Gastrocnemius medialis (tissue), 4 donors: ENCODE measurements around the gene ENTREP1.

Experiments
- POLR2A ChIP-seq, 2 donors: fragments of 450-650 bp; IDR thresholded peaks; one replicate each; pipeline ENCODE4 v1.6.1; 2017; ENCODE audit warnings: antibody characterized with exemption in 2 of 2, mild to moderate bottlenecking in 2 of 2, moderate library complexity in 2 of 2
- TF ChIP-seq, protein P1 (sequence below), 5 experiments: fragments of 450-650 bp in 3 of 5; fragments of 200-600 bp in 2 of 5; sonication (generic) in 2 of 5; IDR thresholded peaks in 4 of 5; conservative IDR thresholded peaks in 1 of 5; 1 replicate in 4 of 5; 2 replicates in 1 of 5; pipeline ENCODE4 v1.5.1; 2016 to 2019; ENCODE audit warnings: antibody characterized with exemption in 5 of 5, mild to moderate bottlenecking in 3 of 5, moderate library complexity in 3 of 5

DNA sequence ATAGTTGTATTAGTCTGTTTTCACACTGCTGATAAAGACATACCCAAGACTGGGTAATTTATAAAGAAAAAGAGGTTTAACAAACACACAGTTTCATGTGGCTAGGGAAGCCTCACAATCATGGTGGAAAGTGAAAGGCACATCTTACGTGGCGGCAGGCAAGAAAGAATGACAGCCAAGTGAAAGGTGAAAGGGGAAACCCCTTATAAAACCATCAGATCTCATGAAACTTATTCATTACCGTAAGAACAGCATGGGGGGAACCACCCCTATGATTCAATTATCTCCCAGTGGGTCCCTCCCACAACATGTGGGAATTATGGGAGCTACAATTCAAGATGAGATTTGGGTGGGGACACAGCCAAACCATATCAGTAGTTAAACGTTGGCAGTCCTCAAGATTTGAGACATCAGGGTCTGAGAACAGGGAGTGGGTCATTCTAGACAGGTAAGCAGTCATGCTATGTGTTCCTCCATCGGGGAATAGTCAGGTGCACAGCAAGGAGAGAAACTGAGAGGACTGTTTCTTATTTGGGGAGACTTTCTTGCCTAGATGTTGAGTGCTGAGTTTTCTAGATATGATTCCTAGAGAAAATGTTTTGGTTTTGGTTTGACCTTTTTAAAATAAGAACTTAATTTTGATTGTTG, 45.8 kb upstream of the ENTREP1 start:
- TF ChIP-seq, protein P1, sequence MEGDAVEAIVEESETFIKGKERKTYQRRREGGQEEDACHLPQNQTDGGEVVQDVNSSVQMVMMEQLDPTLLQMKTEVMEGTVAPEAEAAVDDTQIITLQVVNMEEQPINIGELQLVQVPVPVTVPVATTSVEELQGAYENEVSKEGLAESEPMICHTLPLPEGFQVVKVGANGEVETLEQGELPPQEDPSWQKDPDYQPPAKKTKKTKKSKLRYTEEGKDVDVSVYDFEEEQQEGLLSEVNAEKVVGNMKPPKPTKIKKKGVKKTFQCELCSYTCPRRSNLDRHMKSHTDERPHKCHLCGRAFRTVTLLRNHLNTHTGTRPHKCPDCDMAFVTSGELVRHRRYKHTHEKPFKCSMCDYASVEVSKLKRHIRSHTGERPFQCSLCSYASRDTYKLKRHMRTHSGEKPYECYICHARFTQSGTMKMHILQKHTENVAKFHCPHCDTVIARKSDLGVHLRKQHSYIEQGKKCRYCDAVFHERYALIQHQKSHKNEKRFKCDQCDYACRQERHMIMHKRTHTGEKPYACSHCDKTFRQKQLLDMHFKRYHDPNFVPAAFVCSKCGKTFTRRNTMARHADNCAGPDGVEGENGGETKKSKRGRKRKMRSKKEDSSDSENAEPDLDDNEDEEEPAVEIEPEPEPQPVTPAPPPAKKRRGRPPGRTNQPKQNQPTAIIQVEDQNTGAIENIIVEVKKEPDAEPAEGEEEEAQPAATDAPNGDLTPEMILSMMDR (IDR thresholded peaks at IDR 0.05 in 4 of 5, conservative IDR thresholded peaks at IDR 0.05 in 1 of 5): no peak
- TF ChIP-seq POLR2A (IDR thresholded peaks at IDR 0.05): no peak
